Activated CD4-positive, CD25-positive, alpha-beta regulatory T cell (primary cell): ENCODE measurements around the gene RBM46.
"Not testable (repeated sequence)": the region's sequence is repeated elsewhere in the genome, so short reads cannot be mapped to it uniquely, and the experiment has no call there.

ENCODE experiments used
- DNase-seq, 4 experiments: peaks; one replicate each; lab custom pipeline; 2025; lab: John Stamatoyannopoulos, UW

The RBM46 gene

GRCh38 chr4:154836513-154836912 is 55.4 kb downstream of the RBM46 start:
- no peak for DNase-seq

- DNase-seq = no peak
Measured at GRCh38 chr4:154838155-154838554, 57.1 kb downstream of the RBM46 start.

GRCh38 chr4:154838694-154839093 is 57.6 kb downstream of the RBM46 start:
- no peak for DNase-seq

- no peak for DNase-seq
Measured at GRCh38 chr4:154854362-154854761, 73.3 kb downstream of the RBM46 start.

- DNase-seq = no peak
Measured at GRCh38 chr4:154858166-154858565, 77.1 kb downstream of the RBM46 start.

GRCh38 chr4:154868414-154869194 is 87.5 kb downstream of the RBM46 start:
- no peak for DNase-seq

- no peak for DNase-seq
Measured at GRCh38 chr4:154869301-154869700, 88.2 kb downstream of the RBM46 start.

GRCh38 chr4:154872198-154872597 is 91.1 kb downstream of the RBM46 start:
- DNase-seq = no peak

GRCh38 chr4:154874049-154874448 is 93.0 kb downstream of the RBM46 start:
- DNase-seq = not testable (repeated sequence)

GRCh38 chr4:154877110-154877760 is 96.2 kb downstream of the RBM46 start:
- DNase-seq = no peak
